Type B pancreatic cell (in vitro differentiated cells): ENCODE results near the gene NFATC3. TPM values are rescaled to one million over a fixed set of nuclear protein-coding genes. Genes with fewer than 3 reads are reported as not detected.

Source experiments
- DNase-seq: peaks from one replicate; pipeline ENCODE4 v3.0.0; 2021; ENCODE audit warnings: mixed read lengths; ENCODE audit not compliant: unreplicated experiment; ENCODE audit errors: extremely low spot score
- H3K27ac Mint-ChIP-seq: 2 replicates; pipeline ENCODE4 v1.8.0; 2021; ENCODE audit warnings: mild to moderate bottlenecking, mixed read lengths
- H3K27me3 Mint-ChIP-seq: 2 replicates; pipeline ENCODE4 v1.8.0; 2021; ENCODE audit warnings: mixed read lengths
- H3K36me3 Mint-ChIP-seq: 2 replicates; pipeline ENCODE4 v1.8.0; 2021; ENCODE audit warnings: mixed read lengths
- H3K4me1 Mint-ChIP-seq: one replicate; pipeline ENCODE4 v1.8.0; 2021; ENCODE audit warnings: mixed read lengths; ENCODE audit not compliant: unreplicated experiment
- H3K4me3 Mint-ChIP-seq: 2 replicates; pipeline ENCODE4 v1.8.0; 2021; ENCODE audit warnings: mild to moderate bottlenecking, mixed read lengths
- H3K9me3 Mint-ChIP-seq: 2 replicates; pipeline ENCODE4 v1.8.0; 2021; ENCODE audit warnings: mixed read lengths
- CTCF ChIP-seq: fragments of 200-600 bp; sonication (generic); conservative IDR thresholded peaks from 2 replicates; pipeline ENCODE4 v1.5.0; 2021; ENCODE audit warnings: antibody characterized with exemption, mild to moderate bottlenecking
- total RNA-seq: library from RNA; stranded (reverse); gene quantifications from 2 replicates; pipeline ENCODE4 v1.2.1, GENCODE V29; 2021; ENCODE audit warnings: low replicate concordance

Gene NFATC3
- total RNA-seq, 1 donor from 2014 or later, result 55.5 TPM

- Mint-ChIP-seq H3K27me3 (no peaks in the 10 kb centered on the region), H3K4me3 (no peak overlapping the region), H3K36me3 (peaks cover 10% of the 10 kb centered on the region), H3K9me3 (no peaks in the 10 kb centered on the region), H3K4me1 (peaks cover 6% of the 10 kb centered on the region), H3K27ac (no peak overlapping the region)
- no peak for DNase-seq
- TF ChIP-seq CTCF, result no peak
These were observed 170.5 kb downstream of the NFATC3 start for GRCh38 chr16:68255712-68256111.

GRCh38 chr16:68257251-68257905 is 172.2 kb downstream of the NFATC3 start:
- TF ChIP-seq CTCF, result no peak
- peak overlapping the region; percentile 77 for H3K27ac Mint-ChIP-seq

GRCh38 chr16:68257906-68258800 is 173.0 kb downstream of the NFATC3 start:
- Mint-ChIP-seq H3K36me3 (peaks cover 4% of the 10 kb centered on the region), H3K27ac (peak overlapping the region; percentile 77), H3K4me1 (peaks cover 7% of the 10 kb centered on the region), H3K27me3 (no peaks in the 10 kb centered on the region), H3K4me3 (no peak overlapping the region), H3K9me3 (no peaks in the 10 kb centered on the region)
- TF ChIP-seq CTCF, result no peak
- no peak for DNase-seq

More at GRCh38 chr16:68257251-68257905, 172.2 kb downstream of the NFATC3 start:
- H3K4me3 Mint-ChIP-seq, result no peak overlapping the region
- H3K27me3 Mint-ChIP-seq, result no peaks in the 10 kb centered on the region
- H3K36me3 Mint-ChIP-seq, result peaks cover 4% of the 10 kb centered on the region
- DNase-seq, result no peak
- H3K9me3 Mint-ChIP-seq, result no peaks in the 10 kb centered on the region
- peaks cover 6% of the 10 kb centered on the region for H3K4me1 Mint-ChIP-seq

GRCh38 chr16:68259007-68259825 is 174.0 kb downstream of the NFATC3 start:
- no peaks in the 10 kb centered on the region for H3K9me3 Mint-ChIP-seq

More at GRCh38 chr16:68259007-68259825, 174.0 kb downstream of the NFATC3 start:
- no peak overlapping the region for H3K4me3 Mint-ChIP-seq
- peaks cover 12% of the 10 kb centered on the region for H3K4me1 Mint-ChIP-seq
- H3K36me3 Mint-ChIP-seq, result peaks cover 4% of the 10 kb centered on the region
- no peak for DNase-seq
- H3K27ac Mint-ChIP-seq, result no peak overlapping the region
- H3K27me3 Mint-ChIP-seq, result no peaks in the 10 kb centered on the region
- TF ChIP-seq CTCF, result no peak
